CD4-positive, alpha-beta T cell treated with Interleukin-15 for 4 hours (primary cell): ENCODE data around the gene RNF115.
"Not testable (repeated sequence)": the region's sequence is repeated elsewhere in the genome, so short reads cannot be mapped to it uniquely, and the experiment has no call there.

Experiments used
- DNase-seq: peaks from one replicate; pipeline ENCODE4 v3.0.0-alpha.2; 2020; ENCODE audit warnings: low spot score

RNF115 gene

GRCh38 chr1:145777357-145778145, 46.3 kb downstream of the RNF115 start:
- no peak for DNase-seq

- no peak for DNase-seq
These were observed 50.5 kb downstream of the RNF115 start for GRCh38 chr1:145773423-145773822.

DNA sequence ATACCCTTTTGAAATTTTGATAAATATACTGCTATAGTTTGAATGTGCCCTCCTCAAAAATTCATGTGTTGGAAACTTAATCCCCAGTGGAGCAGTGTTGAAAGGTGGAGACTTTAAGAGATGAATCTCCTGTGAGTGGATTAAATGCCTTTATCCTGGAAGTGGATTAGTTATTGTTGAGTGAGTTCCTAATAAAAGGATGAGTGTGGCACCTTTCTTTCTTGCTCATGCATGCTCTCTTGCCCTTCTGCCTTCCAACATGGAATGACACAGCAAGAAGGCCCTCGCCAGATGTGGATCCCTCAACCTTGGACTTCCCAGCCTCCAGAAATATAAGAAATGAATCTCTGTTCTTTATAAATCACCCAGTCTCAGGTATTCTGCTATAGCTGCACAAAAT, 52.8 kb downstream of the RNF115 start:
- DNase-seq, result no peak

DNA sequence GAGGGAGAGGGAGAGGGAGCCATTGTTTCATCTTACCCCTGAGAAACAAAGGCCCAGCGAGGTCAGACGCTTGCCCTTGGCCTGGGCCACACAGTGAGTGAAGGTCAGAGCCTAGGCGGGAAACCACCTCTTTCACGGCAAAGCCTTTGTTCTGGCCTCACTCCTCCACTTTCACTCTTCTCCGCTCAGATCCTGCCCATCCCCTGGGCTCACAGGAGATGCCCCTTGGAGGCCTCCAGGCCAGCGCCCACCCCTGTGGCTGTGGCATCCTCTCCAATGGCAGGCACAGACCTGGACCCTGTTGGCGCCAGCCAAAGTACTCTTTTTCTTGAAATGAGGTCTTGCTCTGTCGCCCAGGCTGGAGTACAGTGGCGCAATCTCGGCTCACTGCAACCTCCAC, 55.9 kb downstream of the RNF115 start:
- DNase-seq, result not testable (repeated sequence)

DNA sequence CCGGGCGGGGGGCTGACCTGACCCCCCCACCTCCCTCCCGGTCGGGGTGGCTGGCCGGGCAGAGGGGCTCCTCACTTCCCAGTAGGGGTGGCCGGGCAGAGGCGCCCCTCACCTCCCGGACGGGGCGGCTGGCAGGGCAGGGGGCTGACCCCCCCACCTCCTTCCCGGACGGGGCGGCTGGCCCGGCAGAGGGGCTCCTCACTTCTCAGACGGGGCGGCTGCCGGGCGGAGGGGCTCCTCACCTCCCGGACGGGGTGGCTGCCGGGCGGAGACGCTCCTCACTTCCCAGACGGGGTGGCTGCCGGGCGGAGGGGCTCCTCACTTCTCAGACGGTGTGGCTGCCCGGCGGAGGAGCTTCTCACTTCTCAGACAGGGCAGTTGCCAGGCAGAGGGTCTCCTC, 57.0 kb downstream of the RNF115 start:
- not testable (repeated sequence) for DNase-seq

GRCh38 chr1:145765585-145766360, 58.1 kb downstream of the RNF115 start:
- DNase-seq, result not testable (repeated sequence)

GRCh38 chr1:145765127-145765526, 58.8 kb downstream of the RNF115 start:
- DNase-seq, result not testable (repeated sequence)

DNA sequence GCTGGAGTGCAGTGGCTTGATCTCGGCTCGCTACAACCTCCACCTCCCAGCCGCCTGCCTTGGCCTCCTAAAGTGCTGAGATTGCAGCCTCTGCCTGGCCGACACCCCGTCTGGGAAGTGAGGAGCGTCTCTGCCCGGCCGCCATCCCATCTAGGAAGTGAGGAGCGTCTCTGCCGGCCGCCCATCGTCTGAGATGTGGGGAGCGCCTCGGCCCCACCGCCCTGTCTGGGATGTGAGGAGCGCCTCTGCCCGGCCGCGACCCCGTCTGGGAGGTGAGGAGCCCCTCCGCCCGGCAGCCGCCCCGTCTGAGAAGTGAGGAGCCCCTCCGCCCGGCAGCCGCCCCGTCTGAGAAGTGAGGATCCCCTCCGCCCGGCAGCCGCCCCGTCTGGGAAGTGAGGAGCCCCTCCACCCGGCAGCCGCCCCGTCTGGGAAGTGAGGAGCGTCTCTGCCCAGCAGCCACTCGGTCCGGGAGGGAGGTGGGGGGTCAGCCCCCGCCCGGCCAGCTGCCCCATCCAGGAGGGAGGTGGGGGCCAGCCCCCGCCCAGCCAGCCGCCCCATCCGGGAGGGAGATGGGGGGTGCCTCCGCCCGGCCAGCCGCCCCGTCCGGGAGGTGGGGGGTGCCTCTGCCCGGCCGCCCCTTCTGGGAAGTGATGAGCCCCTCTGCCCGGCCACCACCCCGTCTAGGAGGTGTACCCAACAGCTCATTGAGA, 59.5 kb downstream of the RNF115 start:
- DNase-seq, result not testable (repeated sequence)

GRCh38 chr1:145762001-145762400, 61.9 kb downstream of the RNF115 start:
- not testable (repeated sequence) for DNase-seq

DNA sequence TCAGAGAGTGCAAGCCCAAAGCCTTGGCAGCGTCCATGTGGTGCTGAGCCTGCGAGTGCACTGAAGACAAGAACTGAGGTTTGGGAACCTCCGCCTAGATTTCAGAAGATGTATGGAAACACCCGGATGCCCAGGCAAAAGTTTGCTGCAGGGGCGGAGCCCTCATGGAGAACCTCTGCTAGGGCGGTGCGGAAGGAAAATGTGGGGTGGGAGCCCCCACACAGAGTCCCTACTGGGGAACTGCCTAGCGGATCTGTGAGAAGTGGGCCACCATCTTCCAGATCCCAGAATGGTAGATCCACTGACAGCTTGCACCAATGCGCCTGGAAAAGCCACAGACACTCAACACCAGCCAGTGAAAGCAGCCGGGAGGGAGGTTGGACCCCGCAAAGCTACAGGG, 62.4 kb downstream of the RNF115 start:
- not testable (repeated sequence) for DNase-seq

- not testable (repeated sequence) for DNase-seq
These were observed 63.4 kb downstream of the RNF115 start for GRCh38 chr1:145760395-145760949.

- no peak for DNase-seq
These were observed 64.2 kb downstream of the RNF115 start for GRCh38 chr1:145759721-145760120.

- DNase-seq, result no peak
These were observed 65.3 kb downstream of the RNF115 start for GRCh38 chr1:145758575-145758974.

- DNase-seq, result no peak
These were observed 65.8 kb downstream of the RNF115 start for GRCh38 chr1:145758116-145758515.

DNA sequence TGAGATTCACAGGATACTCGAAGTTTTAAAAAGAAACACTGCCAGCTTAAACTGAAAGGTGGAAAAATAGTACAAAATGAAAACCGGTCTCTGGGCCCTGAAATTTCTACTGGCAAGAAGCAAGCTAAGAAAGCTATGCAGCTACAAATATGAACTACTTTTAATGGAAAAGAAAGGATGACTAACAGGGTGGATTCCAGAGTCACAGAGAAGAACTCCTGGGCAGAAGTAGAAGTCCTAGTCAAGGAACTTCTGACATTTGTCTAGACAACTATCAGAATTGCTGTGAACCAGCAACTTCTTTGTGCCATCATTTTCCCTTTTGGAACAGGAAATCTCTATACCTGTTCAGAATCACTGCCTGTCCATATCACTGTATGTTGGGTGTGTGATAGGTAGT, 66.5 kb downstream of the RNF115 start:
- no peak for DNase-seq

DNA sequence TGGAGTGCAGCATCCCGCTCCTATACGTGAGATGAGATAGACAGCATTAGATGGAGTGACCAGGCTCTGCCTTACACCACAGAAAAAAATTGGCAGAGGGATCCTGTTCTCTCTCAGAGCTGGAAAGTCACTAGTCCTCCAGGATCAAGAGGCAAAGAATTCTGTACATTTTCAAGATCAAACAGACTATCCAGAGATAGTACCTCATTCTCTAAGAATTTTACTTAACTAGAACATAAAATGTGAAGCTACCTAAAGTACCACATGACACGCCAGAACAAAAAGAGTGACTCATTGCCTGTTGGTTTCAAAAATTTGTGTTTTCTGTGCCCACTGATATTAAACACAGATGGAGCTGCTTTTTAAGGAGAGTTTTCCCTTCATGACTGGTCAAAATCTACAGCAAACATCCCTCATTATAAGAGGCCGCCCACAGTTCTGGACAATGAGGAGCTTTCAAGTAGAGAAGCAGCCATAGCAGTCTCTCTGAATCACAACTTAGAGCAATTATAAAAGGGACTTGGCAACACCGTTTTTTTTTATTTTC, 72.3 kb downstream of the RNF115 start:
- no peak for DNase-seq

DNA sequence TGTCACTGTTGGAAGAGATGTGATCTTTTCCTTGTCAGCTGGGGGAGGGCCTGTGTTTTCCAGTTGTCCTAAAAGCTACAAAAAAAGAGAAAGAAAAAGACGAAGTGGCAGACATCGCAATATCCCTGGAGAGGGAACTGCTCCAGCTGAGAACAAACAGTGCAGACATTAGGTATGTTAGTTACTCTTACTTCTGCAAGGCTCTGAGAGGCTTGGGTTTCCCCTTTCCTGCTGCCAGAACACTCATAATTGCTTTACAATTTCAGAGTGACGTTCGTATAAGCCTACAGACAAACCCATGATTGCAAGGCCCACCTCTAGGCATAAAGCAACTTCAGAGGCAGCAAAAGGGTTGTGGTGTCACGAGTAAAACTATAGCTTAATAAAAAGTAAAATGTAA, 73.5 kb downstream of the RNF115 start:
- DNase-seq, result no peak

GRCh38 chr1:145747398-145748247, 76.3 kb downstream of the RNF115 start:
- DNase-seq, result no peak

DNA sequence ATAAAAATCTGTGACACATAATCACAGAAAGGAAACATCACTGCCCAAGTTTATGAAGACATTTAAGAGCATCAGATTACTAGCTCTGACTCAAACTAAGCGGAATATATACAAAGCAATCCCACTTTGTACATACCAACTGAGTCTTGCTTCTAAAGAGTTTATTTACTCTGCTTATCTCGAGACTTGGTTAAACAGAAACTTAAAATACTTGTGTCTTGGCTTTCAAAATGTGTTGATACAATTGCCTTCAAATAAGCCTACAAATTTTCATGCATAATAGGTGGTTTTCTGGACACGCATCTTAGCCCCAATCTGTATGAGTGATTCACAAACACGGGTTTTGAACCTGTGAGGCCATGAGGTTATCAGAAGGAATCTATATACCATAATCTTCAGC, 83.6 kb downstream of the RNF115 start:
- no peak for DNase-seq

DNA sequence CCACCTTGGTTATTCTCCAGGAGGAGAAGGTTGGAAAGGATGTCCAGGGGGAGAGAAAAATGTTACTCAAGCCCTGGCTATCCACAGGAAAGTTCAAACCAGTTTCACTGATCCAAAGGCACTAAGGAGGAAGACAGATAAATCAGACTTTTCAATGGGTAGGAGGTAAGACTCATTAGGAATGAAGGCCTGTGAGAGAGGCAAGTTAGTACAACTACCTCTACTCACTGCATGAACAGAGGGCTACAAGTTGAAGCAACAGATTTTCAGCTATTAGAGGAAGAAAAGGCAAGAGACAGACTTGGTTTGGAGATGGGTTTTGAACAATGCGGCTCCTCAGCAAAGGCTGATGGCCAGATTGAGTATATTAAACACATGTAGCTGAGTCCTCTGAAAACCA, 87.7 kb downstream of the RNF115 start:
- DNase-seq, result no peak

DNA sequence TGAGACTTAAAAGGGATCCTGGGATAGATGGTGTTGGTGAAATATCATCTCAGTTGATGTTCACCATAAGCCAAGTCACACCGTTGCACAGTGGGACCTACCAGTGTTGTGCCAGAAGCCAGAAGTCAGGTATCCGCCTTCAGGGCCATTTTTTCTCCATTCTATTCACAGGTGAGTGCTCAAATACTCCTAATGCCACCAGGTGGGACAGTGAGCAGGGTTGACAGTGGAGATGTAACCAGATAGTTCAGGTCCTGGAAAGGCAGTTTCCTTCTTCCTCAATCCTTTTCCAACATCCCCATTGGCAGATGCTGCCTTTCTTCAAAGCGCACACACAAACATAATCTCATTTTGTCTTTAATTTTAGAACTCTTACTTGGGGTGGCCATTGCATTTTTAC, 93.0 kb downstream of the RNF115 start:
- no peak for DNase-seq
